DMS53 treated with DMSO at 0.1 percent for 48 hours (cell line): Measurements from ENCODE around the gene NAGK.
"Not testable (repeated sequence)": the region's sequence is repeated elsewhere in the genome, so short reads cannot be mapped to it uniquely, and the experiment has no call there.

ENCODE experiments used
- DNase-seq: peaks from one replicate; lab custom pipeline; 2025; ENCODE audit not compliant: unreplicated experiment; lab: John Stamatoyannopoulos, UW

The NAGK gene

DNA sequence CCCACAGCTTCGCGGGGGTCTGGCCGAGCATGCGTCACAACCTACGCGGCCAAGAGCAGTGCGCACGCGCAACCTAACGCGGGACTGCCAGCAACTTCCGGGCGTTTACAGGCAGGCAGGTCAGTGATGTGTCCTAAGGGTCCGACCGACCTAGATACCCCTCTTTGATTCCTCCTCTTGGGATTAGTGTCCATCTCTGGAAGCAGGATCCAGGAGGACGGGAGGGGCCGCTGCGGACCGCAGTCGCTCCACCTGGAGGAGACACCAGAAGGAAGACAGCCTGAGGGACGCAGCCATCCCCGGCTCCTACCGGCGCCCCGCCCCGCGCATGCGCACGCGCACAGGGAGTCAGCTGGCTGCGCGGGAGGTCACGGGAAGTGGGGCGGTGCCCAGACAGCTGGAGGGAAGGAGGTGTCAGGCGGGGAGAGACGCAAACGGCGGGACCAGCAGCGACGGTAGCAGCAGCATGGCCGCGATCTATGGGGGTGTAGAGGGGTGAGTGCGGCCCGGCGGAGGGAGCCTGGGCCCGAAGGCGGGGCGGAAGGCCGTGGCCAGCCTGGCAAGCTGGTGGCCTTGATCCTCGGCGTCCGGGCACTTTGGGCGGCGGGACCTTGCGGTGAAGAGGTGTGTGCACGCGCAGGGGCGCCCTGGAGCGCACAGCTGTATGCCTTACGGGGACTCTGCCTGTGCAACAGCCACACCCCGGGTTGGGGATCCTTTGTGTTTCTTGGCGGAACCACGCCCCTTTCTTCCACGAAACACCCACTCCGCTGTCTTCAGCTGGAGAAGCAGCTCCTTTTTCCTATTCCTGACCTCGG, at the start of gene NAGK:
Gene NAGK (plus strand): TSS at position 431 of the 818 bp plus-strand sequence. CDS start 36 bp downstream, at position 467.
- DNase-seq: peak; percentile 96

DNA sequence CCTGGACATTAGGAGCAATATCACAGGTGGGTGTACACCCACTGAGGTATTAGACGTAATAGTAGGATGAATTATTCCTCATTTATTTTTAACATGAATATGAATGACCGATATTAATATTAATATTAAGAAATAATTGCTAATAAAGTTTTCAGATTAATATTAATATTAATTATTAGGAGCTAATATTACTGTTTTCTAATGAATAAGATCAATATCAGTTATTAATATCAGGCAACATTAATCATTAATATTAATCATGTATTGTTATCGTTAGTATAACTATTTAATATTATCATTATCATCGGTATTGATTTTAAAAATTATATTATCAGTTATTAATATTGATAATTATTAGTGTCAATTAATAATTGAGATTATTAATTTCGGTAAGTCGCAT, 48.5 kb upstream of the NAGK start:
- not testable (repeated sequence) for DNase-seq

DNA sequence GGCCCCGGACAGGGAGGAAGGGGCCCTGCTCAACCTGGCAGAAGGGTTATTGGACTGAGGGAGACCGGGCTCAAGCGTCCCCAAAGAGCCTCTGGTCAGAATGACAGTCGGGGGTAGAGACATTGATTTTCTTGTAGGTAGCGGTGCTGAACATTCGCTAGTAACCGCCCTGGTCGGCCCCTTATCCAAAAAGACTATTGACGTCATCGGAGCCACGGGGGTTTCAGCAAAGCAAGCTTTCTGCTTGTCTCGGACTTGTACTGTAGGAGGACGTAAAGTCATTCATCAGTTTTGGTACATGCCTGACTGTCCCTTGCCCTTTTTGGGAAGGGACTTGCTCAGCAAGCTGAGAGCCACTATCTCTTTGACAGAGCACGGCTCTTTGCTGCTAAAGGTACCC, 47.1 kb upstream of the NAGK start:
- DNase-seq: not testable (repeated sequence)

DNA sequence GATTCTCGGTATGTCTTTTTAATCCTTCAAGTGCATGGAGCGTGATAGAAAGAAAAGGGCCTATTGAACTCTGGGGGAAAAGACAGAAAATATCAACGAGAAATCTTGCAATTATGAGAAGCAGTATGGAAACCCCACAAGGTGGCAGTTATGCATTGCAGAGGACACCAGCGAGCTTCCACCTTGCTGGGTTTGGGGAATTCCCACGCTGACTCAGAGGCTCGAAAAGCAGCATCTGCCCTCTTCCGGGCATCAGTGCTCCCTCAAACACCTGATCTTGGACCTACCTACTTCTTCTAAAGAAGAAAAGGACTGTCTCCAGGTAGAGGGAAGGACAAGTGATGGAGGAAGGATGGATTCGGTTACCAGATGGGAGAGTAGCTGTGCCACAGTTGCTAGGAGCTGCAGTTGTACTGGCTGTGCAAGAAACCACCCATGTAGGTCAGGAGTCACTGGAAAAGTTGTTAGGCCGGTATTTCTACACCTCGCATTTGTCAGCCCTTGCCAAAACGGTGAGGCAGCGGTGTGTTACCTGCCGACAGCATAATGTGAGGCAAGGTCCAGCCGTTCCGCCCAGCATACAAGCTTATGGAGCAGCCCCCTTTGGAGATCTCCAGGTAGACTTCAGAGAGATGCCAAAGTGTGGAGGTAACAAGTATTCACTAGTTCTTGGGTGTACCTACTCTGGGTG, 44.8 kb upstream of the NAGK start:
- peak; percentile 67 for DNase-seq

DNA sequence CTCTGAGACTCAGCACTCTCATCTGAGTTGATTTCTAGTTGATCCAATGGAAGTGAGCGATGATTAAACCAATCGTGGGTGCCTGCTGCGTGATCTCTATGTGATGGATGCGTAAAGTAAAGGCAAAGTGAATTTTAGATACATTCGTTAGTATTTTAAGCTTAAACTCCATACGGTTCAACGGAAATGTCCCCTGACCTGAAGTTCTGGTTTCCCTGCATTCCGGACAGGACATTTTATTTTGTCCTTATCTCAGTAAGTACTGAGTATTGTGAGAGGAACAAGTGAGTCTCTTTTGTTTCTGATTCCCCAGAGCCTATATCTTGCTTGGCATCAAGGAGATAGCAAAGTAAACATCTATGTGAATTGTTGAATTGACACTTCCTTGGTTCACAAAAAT, 32.2 kb upstream of the NAGK start:
- DNase-seq: not testable (repeated sequence)

DNA sequence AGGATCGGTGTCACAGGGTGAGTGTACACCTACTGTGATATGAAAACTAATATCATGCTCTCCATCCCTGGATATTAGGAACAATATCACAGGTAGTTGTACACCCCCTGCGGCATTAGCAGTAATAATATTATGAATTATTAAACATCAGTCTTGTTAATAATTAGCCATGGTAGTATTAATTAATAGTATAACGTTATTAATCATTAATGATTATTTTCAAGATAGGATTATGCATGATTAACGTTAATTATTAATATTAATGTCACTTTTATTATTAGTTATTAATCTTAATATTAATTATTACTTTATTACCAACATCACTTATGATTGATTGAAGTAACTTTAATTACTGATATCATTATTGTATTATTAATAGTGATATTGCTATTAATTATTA, 26.2 kb upstream of the NAGK start:
- DNase-seq: no peak

DNA sequence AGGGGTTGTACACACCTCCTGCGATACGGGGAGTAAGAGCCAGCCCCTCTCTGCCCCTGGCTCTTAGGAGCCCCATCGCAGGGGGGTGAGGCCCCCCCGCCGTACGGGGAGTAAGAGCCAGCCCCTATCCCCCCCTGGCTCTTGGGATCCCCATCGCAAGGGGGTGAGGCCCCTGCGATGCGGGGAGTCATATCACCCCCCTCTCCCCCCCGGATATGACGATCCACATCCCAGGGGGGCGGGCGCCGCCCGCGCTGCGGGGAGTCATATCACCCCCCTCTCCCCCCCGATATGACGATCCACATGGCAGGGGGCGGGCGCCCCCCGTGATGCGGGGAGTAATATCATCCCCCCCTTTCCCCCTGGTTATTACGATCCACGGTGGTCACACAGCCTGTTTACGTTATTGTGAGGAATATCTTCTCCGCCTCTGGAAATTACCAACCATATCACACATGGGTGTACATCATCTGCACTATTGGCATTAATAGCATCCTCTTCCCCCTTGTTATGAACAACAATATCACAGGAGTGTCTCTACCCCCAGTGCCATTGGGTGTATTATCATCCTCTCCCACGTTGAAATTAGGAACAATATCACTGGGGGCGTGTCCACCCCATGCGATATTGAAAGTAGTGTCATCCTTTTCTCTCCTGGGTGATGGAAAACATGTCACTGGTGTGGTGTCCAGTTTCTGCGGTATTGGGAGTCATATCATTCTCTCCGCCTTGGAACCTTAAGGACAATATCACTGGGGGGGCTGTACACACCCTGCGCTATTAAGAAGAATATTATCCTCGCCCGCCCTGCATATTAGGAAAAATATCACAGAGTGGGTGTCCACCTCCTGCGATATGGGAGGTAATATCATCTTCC, 24.7 kb upstream of the NAGK start:
- DNase-seq: no peak

DNA sequence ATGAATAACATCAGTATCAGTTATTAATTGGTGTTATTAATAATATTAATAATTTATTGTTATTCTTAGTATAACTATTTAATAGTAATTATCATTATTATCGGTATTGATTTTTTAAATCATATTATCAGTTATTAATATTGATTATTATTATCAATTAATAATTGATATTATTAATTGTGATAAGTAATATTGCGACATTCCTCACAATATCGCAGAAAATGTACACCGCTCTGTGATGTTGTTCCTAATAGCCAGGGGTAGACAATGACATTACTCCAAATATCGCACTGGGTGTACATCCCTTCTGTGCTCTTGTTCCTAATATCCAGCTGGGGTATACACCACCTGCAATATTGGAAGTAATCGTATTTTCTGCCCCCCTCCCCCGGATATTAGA, 23.3 kb upstream of the NAGK start:
- no peak for DNase-seq

DNA sequence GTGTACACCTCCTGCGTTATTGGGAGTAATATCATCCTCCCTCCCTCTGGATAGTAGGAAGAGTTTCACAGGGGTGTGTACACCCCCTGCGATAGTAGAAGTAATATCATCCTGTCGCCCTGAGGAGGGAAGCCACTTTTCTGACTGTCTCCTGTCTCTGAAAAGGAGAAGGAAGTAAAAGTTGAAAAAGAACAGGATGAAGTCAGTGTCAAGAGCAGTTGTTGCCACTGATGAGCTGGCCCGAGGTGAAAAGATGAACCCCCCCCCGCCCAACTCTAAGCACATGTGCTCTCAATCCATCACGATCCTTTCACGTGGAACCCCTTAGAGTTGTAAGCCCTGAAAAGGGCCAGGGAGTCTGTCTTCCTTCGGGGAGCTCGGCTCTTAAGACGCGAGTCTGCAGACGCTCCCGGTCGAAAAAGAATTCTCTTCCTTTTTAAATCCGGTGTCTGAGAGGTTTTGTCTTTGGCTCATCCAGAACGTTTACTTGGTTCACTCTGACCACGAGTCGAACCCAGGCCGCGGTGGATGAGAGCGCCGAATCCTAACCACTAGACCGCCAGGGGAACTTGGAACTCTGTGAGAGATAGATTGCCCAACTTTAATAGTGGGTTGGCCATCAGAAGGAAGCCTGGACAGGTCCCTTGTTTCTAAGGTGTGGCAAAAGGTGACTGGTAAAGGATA, 22.4 kb upstream of the NAGK start:
- DNase-seq: no peak

DNA sequence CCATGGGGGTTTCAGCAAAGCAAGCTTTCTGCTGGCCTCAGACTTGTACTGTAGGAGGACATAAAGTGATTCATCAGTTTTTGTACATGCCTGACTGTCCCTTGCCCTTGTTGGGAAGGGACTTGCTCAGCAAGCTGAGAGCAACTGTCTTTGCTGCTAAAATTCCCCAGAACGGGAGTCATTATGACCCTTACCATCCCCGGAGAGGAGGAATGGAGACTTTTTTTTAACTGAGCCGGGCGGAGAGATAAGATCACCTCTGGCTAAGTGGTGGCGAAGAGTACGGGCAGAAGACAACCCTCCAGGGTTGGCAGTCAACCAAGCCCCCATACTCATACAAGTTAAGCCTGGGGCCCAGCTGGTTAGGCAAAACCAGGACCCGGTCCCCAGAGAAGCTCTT, 20.4 kb upstream of the NAGK start:
- DNase-seq: no peak

DNA sequence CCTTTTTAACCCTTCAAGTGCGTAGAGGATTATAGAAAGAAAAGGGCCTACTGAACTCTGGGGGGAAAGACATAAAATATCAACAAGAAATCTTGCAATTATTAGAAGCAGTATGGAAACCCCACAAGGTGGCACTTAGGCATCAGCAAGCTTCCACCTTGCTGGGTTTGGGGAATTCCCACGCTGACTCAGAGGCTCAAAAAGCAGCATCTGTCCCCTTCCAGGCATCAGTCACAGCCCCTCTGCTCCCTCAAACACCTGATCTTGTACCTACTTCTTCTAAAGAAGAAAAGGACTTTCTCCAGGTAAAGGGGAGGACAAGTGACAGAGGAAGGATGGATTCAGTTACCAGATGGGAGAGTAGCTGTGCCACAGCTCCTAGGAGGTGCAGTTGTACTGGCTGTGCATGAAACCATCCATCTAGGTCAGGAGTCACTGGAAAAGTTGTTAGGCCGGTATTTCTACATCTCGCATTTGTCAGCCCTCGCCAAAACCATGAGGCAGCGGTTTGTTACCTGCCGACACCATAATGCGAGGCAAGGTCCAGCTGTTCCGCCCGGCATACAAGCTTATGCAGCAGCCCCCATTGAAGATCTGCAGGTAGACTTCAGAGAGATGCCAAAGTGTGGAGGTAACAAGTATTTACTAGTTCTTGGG, 18.6 kb upstream of the NAGK start:
- peak; percentile 48 for DNase-seq

DNA sequence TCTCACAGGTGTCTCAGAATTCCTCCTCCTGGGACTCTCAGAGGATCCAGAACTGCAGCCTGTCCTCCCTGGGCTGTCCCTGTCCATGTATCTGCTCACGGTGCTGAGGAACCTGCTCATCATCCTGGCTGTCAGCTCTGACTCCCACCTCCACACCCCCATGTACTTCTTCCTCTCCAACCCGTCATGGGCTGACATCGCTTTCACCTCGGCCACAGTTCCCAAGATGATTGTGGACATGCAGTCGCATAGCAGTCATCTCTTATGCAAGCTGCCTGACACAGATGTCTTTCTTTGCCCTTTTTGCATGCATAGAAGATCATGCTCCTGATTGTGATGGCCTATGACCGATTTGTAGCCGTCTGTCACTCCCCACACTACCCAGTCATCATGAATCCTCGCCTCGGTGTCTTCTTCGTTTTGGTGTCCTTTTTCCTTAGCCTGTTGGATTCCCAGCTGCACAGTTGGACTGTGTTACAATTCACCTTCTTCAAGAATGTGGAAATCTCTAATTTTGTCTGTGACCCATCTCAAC, 13.2 kb upstream of the NAGK start:
- not testable (repeated sequence) for DNase-seq

DNA sequence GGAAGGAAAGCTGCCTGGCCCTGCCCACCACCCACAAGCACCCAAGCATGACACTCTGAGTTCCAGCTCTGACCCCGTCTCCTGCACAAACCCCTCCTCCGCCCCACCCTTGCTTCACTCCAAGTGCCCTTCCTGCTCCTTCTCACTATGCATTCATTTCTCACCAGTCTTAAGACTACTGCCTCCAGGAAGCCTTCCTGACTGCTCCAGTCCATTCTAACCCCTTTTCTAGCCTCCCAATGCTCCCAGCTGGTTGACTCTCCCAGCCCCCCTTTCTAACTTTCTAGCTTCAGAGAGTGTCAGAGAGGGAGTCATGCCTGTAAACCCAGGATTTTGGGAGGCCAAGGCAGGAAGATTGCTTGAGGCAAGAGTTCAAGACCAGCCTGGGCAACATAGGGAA, 8.2 kb upstream of the NAGK start:
- no peak for DNase-seq

DNA sequence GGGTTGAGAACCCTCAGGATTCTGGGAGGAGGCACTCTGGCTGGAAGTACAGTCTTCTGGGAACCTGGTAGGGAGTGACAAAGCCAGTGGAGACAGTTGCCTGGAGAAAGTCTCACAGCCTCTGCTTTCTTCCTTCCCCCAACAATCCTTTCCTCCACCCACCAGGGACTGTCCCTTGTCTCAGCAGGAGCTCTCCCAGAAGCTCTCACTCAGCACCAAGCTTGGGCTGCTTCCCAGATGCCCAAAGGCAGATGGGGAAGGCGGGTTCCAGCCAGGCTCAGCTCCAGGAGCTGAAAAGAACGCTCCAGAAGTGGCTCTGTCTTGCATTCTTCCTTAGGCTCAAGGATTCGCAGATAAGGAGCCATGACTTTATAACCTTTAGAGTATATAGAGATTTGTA, 7.6 kb upstream of the NAGK start:
- no peak for DNase-seq

DNA sequence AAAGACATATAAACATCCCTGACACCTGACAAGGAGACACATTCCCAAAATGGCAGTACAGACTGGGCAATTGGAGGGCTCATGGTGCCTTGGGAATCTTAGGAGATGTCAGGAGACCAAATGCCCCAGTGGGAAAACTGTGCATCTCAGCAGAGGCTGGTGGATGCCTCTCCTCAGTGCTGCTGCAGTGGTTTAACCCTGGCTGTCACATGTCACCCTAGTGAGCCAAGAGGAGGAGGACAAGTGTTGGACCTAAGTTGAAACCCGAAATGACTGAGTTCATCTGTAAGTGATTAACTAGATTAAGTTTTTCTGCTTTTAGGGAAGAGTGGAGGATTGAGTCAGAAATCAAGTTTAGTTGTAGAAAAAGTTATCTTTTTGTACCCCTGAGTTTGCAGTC, 5.2 kb upstream of the NAGK start:
- no peak for DNase-seq

DNA sequence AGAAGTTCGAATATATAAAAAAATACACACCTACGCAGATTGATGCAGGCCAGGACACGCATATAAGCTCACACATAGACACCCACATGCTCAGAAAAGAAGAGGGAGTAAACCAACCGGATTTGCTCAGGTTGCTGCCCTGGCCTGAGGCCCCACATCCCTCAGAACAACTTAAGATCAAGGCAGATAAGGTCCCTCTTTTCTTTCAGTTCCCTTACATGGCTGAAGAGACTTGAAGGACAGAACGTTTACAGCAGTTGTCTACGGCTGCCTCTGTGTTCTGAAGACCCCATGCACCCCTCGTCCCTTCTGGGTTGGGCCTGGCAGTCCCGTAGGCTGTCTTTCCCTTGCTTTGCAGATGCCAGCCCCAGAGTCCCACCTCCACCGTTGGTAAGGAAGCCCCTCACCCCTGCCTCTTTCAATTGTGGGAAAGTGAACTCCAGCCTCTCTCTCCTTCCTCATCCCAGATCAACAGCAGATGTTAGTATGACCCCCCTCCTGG, 4.3 kb upstream of the NAGK start:
- DNase-seq: no peak

DNA sequence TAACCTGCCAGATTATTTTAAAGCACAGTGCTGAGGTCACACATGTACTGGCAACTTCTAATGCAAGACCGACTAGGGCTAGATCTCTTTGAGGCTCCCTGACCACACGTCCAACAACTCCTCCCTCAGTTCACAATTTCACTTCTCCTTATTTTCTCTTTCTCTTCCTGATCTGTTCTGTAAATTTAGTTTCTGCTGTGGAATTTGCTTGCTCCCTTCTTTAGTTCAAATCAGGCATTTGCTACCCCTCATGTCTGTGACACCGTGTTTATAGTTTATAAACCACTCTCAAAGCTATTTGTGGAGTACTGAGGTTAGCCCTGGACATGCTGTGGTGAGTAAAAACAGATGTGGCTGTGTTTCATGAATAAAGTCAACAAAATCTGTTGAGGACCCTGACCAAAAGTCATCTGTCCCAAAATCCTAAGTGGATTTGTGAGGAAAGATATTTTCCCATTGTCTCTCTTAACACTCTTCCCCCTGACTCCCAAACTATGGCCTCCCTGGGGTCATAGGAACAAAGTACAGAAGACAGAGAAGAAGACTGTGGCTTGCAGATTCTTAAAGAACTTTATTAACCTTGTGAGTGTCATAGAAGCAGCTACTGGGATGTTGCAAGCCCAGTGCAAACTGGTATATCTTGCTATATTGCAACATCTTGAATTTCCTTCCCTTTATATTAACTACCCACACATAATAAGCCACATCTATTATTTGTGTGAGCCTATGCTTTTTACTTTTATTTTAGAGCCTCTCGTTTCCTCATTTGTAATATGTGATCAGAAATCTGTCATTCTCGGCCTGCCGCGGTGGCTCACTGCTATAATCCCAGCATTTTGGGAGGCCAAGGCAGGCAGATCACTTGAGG, 3.5 kb upstream of the NAGK start:
- no peak for DNase-seq

DNA sequence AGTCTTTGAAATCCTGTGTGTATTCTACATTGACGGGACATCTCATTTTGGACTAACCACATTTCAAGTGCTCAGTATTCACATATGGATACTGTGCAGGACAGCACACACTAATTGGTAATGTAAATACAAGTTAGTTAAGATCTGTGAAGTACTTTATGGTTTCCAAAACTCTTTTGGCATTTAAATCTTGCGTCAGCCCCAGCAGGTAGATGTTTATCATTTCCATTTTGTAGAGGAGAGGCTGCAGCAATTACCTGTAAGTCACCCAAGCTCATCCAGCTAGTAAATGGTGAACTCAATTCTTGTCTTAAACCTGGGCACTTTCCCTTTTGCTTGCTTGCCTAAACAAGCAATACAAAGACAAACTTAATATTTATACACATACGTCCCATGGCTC, 1.6 kb upstream of the NAGK start:
- no peak for DNase-seq

DNA sequence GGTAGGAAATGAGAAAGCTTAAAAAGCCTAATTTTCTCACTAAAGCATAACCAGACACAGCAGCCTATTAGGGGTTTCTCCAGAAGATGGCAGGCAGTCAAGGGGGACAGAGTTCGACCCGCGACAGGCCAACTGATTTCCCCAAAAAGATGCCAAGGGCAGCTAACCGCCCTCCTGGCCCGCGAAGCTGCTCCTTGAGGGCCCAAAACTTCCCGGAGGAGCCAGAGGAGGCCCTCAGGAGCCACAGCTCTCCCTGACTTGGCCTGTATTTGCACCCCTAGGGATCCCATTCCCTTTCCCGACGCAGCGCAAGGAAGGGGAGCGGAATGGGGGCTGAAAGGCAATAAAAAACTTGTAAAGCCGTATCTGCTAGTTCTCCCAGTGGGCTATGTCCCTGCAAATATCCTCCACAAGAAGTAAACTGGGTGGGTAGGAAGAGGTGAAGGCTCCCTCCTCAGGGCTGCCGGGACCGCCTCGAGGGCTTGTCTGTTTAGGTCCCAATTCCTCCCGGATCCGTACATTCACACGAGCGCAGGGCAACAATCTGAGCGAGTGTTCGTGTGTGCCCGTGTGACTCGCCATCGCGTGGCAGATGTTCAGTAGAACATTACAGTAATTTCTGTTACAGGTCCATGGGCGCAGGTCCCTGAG, 756 bp upstream of the NAGK start:
- DNase-seq: no peak
